DOHH2 (cell line): Measurements from ENCODE around the gene C19orf18.

Source experiments
- H3F3A ChIP-seq: fragments of 200-600 bp; sonication (generic), shearing (Covaris generic); 2 replicates; pipeline ENCODE4 v1.6.0; 2016; ENCODE audit warnings: antibody characterized with exemption, mild to moderate bottlenecking; ENCODE audit not compliant: control insufficient read depth, insufficient read depth
- H3K27ac ChIP-seq: fragments of 200-600 bp; sonication (generic); 2 replicates; pipeline ENCODE4 v1.5.1; 2014; ENCODE audit warnings: low read depth, mild to moderate bottlenecking, low read length, moderate library complexity
- H3K27me3 ChIP-seq: fragments of 200-600 bp; sonication (generic); 2 replicates; pipeline ENCODE4 v1.6.1; 2014; ENCODE audit warnings: mild to moderate bottlenecking, low read length, mixed read lengths; ENCODE audit not compliant: control insufficient read depth
- H3K36me3 ChIP-seq: fragments of 200-600 bp; sonication (generic); 2 replicates; pipeline ENCODE4 v1.6.1; 2014; ENCODE audit warnings: mild to moderate bottlenecking, low read length, moderate library complexity, mixed read lengths; ENCODE audit not compliant: control insufficient read depth
- H3K4me1 ChIP-seq: fragments of 200-600 bp; sonication (generic); 2 replicates; pipeline ENCODE4 v1.6.1; 2014; ENCODE audit warnings: mild to moderate bottlenecking, low read length, mixed read lengths; ENCODE audit not compliant: control insufficient read depth
- H3K4me2 ChIP-seq: fragments of 200-600 bp; sonication (generic); 2 replicates; pipeline ENCODE4 v1.6.0; 2014; ENCODE audit warnings: mild to moderate bottlenecking, low read length, moderate library complexity
- H3K4me3 ChIP-seq: fragments of 200-600 bp; sonication (generic); 2 replicates; pipeline ENCODE4 v1.5.1; 2014; ENCODE audit warnings: mild to moderate bottlenecking, low read length, mixed read lengths
- H3K79me2 ChIP-seq: fragments of 200-600 bp; sonication (generic); 2 replicates; pipeline ENCODE4 v1.6.1; 2014; ENCODE audit warnings: mild to moderate bottlenecking, low read length, mixed read lengths; ENCODE audit not compliant: control insufficient read depth
- H3K9me2 ChIP-seq: fragments of 200-600 bp; sonication (generic); replicated peaks from 2 replicates; pipeline ENCODE4 v1.6.1; 2014; ENCODE audit warnings: mild to moderate bottlenecking, low read length, mixed read lengths; ENCODE audit not compliant: control insufficient read depth
- H3K9me3 ChIP-seq: fragments of 200-600 bp; sonication (generic); 2 replicates; pipeline ENCODE4 v1.6.1; 2014; ENCODE audit warnings: antibody characterized with exemption, low read length, mixed read lengths; ENCODE audit not compliant: control insufficient read depth, insufficient read depth
- H4K20me1 ChIP-seq: fragments of 200-600 bp; sonication (generic); 2 replicates; pipeline ENCODE4 v1.6.0; 2014; ENCODE audit warnings: low read depth, mild to moderate bottlenecking, antibody characterized with exemption, low read length, moderate library complexity; ENCODE audit not compliant: control insufficient read depth, insufficient read depth
- CTCF ChIP-seq: fragments of 200-600 bp; sonication (generic); IDR thresholded peaks from one replicate; pipeline ENCODE4 v1.5.1; 2014; ENCODE audit warnings: antibody characterized with exemption, mild to moderate bottlenecking, low read depth, low read length; ENCODE audit not compliant: poor library complexity, severe bottlenecking
- EZH2phosphoT487 ChIP-seq: fragments of 200-600 bp; sonication (generic); IDR thresholded peaks from 2 replicates; pipeline ENCODE4 v1.6.1; 2017; ENCODE audit warnings: borderline replicate concordance, mild to moderate bottlenecking, antibody characterized with exemption, low read length, moderate library complexity, mixed read lengths

The C19orf18 gene

GRCh38 chr19:58020129-58020528 lies 45.8 kb upstream of the C19orf18 start:
- Histone ChIP-seq H3K36me3 (no peaks in the 10 kb centered on the region), H3K4me3 (no peak overlapping the region), H3K27ac (no peak overlapping the region), H3K4me1 (no peaks in the 10 kb centered on the region), H3K9me2 (no peaks in the 10 kb centered on the region), H3F3A (no peaks in the 10 kb centered on the region), H4K20me1 (no peaks in the 10 kb centered on the region), H3K4me2 (no peak overlapping the region), H3K9me3 (peaks cover 34% of the 10 kb centered on the region; the same call in 1 of the 2 replicates), H3K27me3 (no peaks in the 10 kb centered on the region), H3K79me2 (no peaks in the 10 kb centered on the region)
- no peak for TF ChIP-seq EZH2phosphoT487

GRCh38 chr19:58014141-58014540 lies 39.8 kb upstream of the C19orf18 start:
- no peaks in the 10 kb centered on the region for H3F3A ChIP-seq
- H3K9me3 ChIP-seq: peaks cover 26% of the 10 kb centered on the region; the same call in 1 of the 2 replicates
- H3K36me3 ChIP-seq: no peaks in the 10 kb centered on the region
- no peak overlapping the region for H3K27ac ChIP-seq
- no peaks in the 10 kb centered on the region for H4K20me1 ChIP-seq
- H3K27me3 ChIP-seq: no peaks in the 10 kb centered on the region
- no peaks in the 10 kb centered on the region for H3K9me2 ChIP-seq
- no peaks in the 10 kb centered on the region for H3K79me2 ChIP-seq
- no peak overlapping the region for H3K4me2 ChIP-seq
- H3K4me3 ChIP-seq: no peak overlapping the region
- H3K4me1 ChIP-seq: no peaks in the 10 kb centered on the region
- TF ChIP-seq EZH2phosphoT487 (no peak), CTCF (no peak)

GRCh38 chr19:58010507-58010906 lies 36.2 kb upstream of the C19orf18 start:
- no peaks in the 10 kb centered on the region for H3K27me3 ChIP-seq
- no peaks in the 10 kb centered on the region for H3K9me2 ChIP-seq
- H3K36me3 ChIP-seq: no peaks in the 10 kb centered on the region
- no peaks in the 10 kb centered on the region for H3K4me1 ChIP-seq
- H4K20me1 ChIP-seq: no peaks in the 10 kb centered on the region
- peaks cover 35% of the 10 kb centered on the region; the same call in 1 of the 2 replicates for H3K9me3 ChIP-seq
- TF ChIP-seq EZH2phosphoT487: no peak
- TF ChIP-seq CTCF: no peak
- no peak overlapping the region for H3K27ac ChIP-seq
- H3F3A ChIP-seq: no peaks in the 10 kb centered on the region
- no peaks in the 10 kb centered on the region for H3K79me2 ChIP-seq
- H3K4me3 ChIP-seq: no peak overlapping the region
- no peak overlapping the region for H3K4me2 ChIP-seq

- Histone ChIP-seq H3K9me3 (peaks cover 39% of the 10 kb centered on the region; the same call in 1 of the 2 replicates), H3F3A (no peaks in the 10 kb centered on the region), H3K27ac (no peak overlapping the region)
Observed at GRCh38 chr19:58009666-58010301, 35.5 kb upstream of the C19orf18 start.

More at GRCh38 chr19:58009666-58010301, 35.5 kb upstream of the C19orf18 start:
- no peaks in the 10 kb centered on the region for H4K20me1 ChIP-seq
- H3K4me1 ChIP-seq: no peaks in the 10 kb centered on the region
- no peak overlapping the region for H3K4me3 ChIP-seq
- H3K4me2 ChIP-seq: no peak overlapping the region
- H3K36me3 ChIP-seq: no peaks in the 10 kb centered on the region
- H3K9me2 ChIP-seq: no peaks in the 10 kb centered on the region
- no peaks in the 10 kb centered on the region for H3K79me2 ChIP-seq
- no peaks in the 10 kb centered on the region for H3K27me3 ChIP-seq
- TF ChIP-seq EZH2phosphoT487 (no peak), CTCF (no peak)
